Measurements from ENCODE around the gene TBC1D22A.

DNA sequence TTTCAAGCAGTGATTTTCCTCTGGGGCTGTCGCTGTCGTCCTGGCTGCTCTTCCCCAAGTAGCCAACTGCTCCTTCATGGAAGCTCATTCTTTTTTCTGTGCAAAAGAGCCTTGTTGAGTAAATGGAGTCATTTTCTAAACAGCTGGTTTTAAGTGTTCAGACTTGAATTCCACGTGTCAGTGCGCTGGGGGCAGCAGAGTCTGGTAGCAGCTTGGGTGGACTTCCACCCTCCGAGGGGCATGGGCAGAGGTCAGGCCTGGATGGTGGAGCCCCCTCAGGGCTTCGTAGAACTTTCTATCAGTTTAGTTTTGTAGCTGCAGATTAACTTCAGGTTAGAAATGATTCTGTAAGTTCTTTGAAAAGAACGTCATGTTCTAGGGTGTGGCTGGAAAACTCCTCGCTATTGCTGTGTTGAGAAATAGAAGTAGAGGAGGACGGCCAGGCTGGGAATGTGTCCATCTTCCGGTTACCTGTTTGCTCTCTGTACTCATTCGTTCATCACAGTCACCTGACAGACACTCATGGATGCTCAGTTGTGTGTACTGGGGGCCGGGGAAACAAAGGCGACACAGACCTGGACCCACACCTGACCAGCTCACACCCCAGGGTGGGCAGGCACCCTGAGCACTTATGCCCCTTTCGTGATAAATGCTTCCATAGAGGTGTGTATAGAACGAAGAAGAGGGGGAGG, 270.7 kb downstream of the TBC1D22A start:
- TF ChIP-seq, protein P1, sequence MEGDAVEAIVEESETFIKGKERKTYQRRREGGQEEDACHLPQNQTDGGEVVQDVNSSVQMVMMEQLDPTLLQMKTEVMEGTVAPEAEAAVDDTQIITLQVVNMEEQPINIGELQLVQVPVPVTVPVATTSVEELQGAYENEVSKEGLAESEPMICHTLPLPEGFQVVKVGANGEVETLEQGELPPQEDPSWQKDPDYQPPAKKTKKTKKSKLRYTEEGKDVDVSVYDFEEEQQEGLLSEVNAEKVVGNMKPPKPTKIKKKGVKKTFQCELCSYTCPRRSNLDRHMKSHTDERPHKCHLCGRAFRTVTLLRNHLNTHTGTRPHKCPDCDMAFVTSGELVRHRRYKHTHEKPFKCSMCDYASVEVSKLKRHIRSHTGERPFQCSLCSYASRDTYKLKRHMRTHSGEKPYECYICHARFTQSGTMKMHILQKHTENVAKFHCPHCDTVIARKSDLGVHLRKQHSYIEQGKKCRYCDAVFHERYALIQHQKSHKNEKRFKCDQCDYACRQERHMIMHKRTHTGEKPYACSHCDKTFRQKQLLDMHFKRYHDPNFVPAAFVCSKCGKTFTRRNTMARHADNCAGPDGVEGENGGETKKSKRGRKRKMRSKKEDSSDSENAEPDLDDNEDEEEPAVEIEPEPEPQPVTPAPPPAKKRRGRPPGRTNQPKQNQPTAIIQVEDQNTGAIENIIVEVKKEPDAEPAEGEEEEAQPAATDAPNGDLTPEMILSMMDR (IDR thresholded peaks at IDR 0.05), result no peak
- no peak for TF ChIP-seq POLR2A (IDR thresholded peaks at IDR 0.05)
